Loucy (cell line): ENCODE data around the gene ANGPTL8.

Experiments used
- H2AFZ ChIP-seq: fragments of 200-600 bp; sonication (generic); 2 replicates; pipeline ENCODE4 v1.6.0; 2016; ENCODE audit warnings: antibody characterized with exemption, mild to moderate bottlenecking, low read length, moderate library complexity
- H3F3A ChIP-seq: fragments of 200-600 bp; 2 replicates; pipeline ENCODE4 v1.6.0; 2016; ENCODE audit warnings: antibody characterized with exemption, low read depth, mild to moderate bottlenecking
- H3K27me3 ChIP-seq: fragments of 200-600 bp; sonication (generic); 2 replicates; pipeline ENCODE4 v1.6.1; 2014; ENCODE audit warnings: low read length, mild to moderate bottlenecking; ENCODE audit not compliant: insufficient read depth, poor library complexity, severe bottlenecking
- H3K36me3 ChIP-seq: fragments of 200-600 bp; sonication (generic); 2 replicates; pipeline ENCODE4 v1.6.1; 2016; ENCODE audit warnings: low read length; ENCODE audit not compliant: insufficient read depth
- H3K4me1 ChIP-seq: fragments of 200-600 bp; sonication (generic); 2 replicates; pipeline ENCODE4 v1.5.1; 2014; ENCODE audit warnings: low read length, mild to moderate bottlenecking; ENCODE audit not compliant: insufficient read depth, poor library complexity, severe bottlenecking
- H3K4me2 ChIP-seq: fragments of 200-600 bp; sonication (generic); 2 replicates; pipeline ENCODE4 v1.6.0; 2014; ENCODE audit warnings: antibody characterized with exemption, low read length, low read depth, mild to moderate bottlenecking; ENCODE audit not compliant: poor library complexity, severe bottlenecking
- H3K4me3 ChIP-seq: fragments of 200-600 bp; sonication (generic); 2 replicates; pipeline ENCODE4 v1.5.1; 2014; ENCODE audit warnings: low read length, mild to moderate bottlenecking, mixed read lengths; ENCODE audit not compliant: poor library complexity, severe bottlenecking
- H3K79me2 ChIP-seq: fragments of 200-600 bp; sonication (generic); 2 replicates; pipeline ENCODE4 v1.6.1; 2014; ENCODE audit warnings: low read length; ENCODE audit not compliant: insufficient read depth
- H3K9ac ChIP-seq: fragments of 200-600 bp; sonication (generic); 2 replicates; pipeline ENCODE4 v1.6.0; 2014; ENCODE audit warnings: mild to moderate bottlenecking, low read depth, low read length, moderate library complexity; ENCODE audit not compliant: poor library complexity, severe bottlenecking
- H3K9me2 ChIP-seq: fragments of 200-600 bp; sonication (generic); replicated peaks from 2 replicates; pipeline ENCODE4 v1.6.1; 2016; ENCODE audit warnings: low read depth, low read length, mixed read lengths
- H3K9me3 ChIP-seq: fragments of 200-600 bp; sonication (generic); 2 replicates; pipeline ENCODE4 v1.6.1; 2014; ENCODE audit warnings: mild to moderate bottlenecking, antibody characterized with exemption, low read length, low read depth; ENCODE audit not compliant: insufficient read depth
- H4K20me1 ChIP-seq: fragments of 200-600 bp; sonication (generic); 2 replicates; pipeline ENCODE4 v1.6.0; 2014; ENCODE audit warnings: antibody characterized with exemption, low read length, mild to moderate bottlenecking; ENCODE audit not compliant: insufficient read depth, poor library complexity, severe bottlenecking
- CTCF ChIP-seq: fragments of 200-600 bp; sonication (generic); conservative IDR thresholded peaks from 2 replicates; pipeline ENCODE4 v1.5.1; 2014; ENCODE audit warnings: mild to moderate bottlenecking, antibody characterized with exemption, low read length
- EZH2phosphoT487 ChIP-seq: fragments of 200-600 bp; IDR thresholded peaks from 2 replicates; pipeline ENCODE4 v1.6.1; 2018; ENCODE audit warnings: antibody characterized with exemption, mild to moderate bottlenecking, moderate library complexity, borderline replicate concordance

ANGPTL8 gene

GRCh38 chr19:11273989-11274388 lies 34.6 kb downstream of the ANGPTL8 start:
- TF ChIP-seq CTCF (no peak), EZH2phosphoT487 (no peak)
- no peaks in the 10 kb centered on the region for H3K27me3 ChIP-seq
- H3K4me3 ChIP-seq = no peak overlapping the region

DNA sequence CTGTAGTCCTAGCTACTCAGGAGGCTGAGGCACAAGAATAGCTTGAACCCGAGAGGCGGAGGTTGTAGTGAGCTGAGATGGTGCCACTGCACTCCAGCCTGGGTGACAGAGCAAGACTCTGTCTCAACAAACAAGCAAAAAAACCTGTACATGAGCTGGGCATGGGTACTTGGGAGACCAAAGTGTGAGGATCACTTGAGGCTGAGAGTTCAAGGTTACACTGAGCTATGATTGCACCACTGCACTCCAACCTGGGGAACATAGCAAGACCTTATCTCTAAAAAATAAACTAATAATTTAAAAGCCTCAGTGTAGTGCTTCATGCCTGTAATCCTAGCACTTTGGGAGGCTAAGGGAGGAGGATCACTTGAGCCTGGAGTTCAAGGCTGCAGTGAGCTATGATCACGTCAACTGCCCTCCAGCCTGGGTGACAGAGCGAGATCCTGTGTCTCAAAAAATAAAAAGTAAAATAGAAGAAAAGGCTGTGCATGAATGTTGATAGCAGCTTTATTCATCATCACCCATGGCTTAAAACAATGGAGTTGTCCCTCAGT lies 35.2 kb downstream of the ANGPTL8 start:
- Histone ChIP-seq H3K36me3 (no peaks in the 10 kb centered on the region), H3K4me1 (peaks cover under 1% of the 10 kb centered on the region)

More at GRCh38 chr19:11273989-11274388, 34.6 kb downstream of the ANGPTL8 start:
- H3K79me2 ChIP-seq = no peaks in the 10 kb centered on the region
- no peak overlapping the region for H2AFZ ChIP-seq
- H3K4me2 ChIP-seq = no peak overlapping the region
- H3K9ac ChIP-seq = no peak overlapping the region
- no peaks in the 10 kb centered on the region for H3K9me2 ChIP-seq
- no peaks in the 10 kb centered on the region for H3F3A ChIP-seq
- no peaks in the 10 kb centered on the region for H3K9me3 ChIP-seq
- H3K4me1 ChIP-seq = no peaks in the 10 kb centered on the region
- H3K36me3 ChIP-seq = no peaks in the 10 kb centered on the region
- no peaks in the 10 kb centered on the region for H4K20me1 ChIP-seq

DNA sequence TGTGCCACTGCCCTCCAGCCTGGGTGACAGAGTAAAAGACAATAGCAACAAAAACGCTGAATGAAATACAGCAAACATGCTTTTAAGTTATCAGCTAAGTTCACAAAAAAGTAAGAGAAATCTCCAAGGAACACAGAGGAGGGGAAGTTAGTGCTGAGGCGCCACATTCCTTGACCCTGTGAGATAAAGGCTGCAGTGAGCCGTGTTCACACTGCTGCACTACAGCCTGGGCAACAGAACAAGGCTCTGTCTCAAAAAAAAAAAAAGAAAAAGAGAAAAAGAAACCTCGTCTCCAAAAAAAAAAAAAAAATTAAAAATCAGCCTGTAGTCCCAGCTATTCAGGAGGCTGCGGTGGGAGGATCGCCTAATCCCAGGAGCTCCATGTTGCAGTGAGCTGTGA lies 39.3 kb downstream of the ANGPTL8 start:
- no peak overlapping the region for H3K4me2 ChIP-seq
- peaks cover 5% of the 10 kb centered on the region for H3K27me3 ChIP-seq
- TF ChIP-seq CTCF (no peak), EZH2phosphoT487 (no peak)

More for the DNA sequence above, 35.2 kb downstream of the ANGPTL8 start:
- Histone ChIP-seq H3K9me2 (no peaks in the 10 kb centered on the region), H4K20me1 (no peaks in the 10 kb centered on the region), H3K4me2 (no peak overlapping the region), H3F3A (no peaks in the 10 kb centered on the region), H3K4me3 (no peak overlapping the region), H3K27me3 (no peaks in the 10 kb centered on the region), H2AFZ (no peak overlapping the region), H3K9ac (no peak overlapping the region), H3K79me2 (no peaks in the 10 kb centered on the region), H3K9me3 (peaks cover 3% of the 10 kb centered on the region; the same call in 1 of the 2 replicates)
- TF ChIP-seq CTCF (no peak), EZH2phosphoT487 (no peak)

More for the DNA sequence above, 39.3 kb downstream of the ANGPTL8 start:
- Histone ChIP-seq H4K20me1 (no peaks in the 10 kb centered on the region), H3K36me3 (no peaks in the 10 kb centered on the region), H3K79me2 (no peaks in the 10 kb centered on the region), H3K9me2 (no peaks in the 10 kb centered on the region), H3K9ac (no peak overlapping the region), H3K9me3 (peaks cover 3% of the 10 kb centered on the region; the same call in 1 of the 2 replicates), H3K4me3 (no peak overlapping the region), H3F3A (no peaks in the 10 kb centered on the region), H2AFZ (no peak overlapping the region), H3K4me1 (peaks cover 6% of the 10 kb centered on the region)
